Loucy (cell line): ENCODE measurements around the gene PILRA.
"Not testable (repeated sequence)": the region's sequence is repeated elsewhere in the genome, so short reads cannot be mapped to it uniquely, and the experiment has no call there.

Experiments
- EZH2phosphoT487 ChIP-seq: fragments of 200-600 bp; IDR thresholded peaks from 2 replicates; pipeline ENCODE4 v1.6.1; 2018; ENCODE audit warnings: antibody characterized with exemption, mild to moderate bottlenecking, moderate library complexity, borderline replicate concordance
- TF ChIP-seq, protein P1 (sequence below): fragments of 200-600 bp; sonication (generic); conservative IDR thresholded peaks from 2 replicates; pipeline ENCODE4 v1.5.1; 2014; ENCODE audit warnings: mild to moderate bottlenecking, antibody characterized with exemption, low read length

DNA sequence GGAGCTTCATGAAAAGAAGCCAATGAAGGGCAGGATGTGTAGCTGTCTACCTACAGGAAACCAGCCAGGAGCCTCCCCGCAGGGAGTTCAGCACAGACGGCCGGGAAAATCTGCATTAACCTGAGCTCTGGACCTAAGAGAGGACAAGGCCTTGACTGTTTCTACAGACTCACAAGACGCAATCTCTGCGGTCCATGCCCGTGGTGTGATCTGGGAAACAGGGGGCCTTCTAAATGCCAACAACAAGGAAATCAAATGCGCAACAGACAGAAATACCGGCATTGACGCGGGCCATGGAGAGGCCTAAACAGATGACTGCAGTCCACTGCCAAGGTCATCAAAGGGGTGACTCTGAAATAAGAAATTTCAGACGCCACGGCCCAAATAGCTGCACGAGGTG, 49.1 kb upstream of the PILRA start:
- TF ChIP-seq, protein P1, sequence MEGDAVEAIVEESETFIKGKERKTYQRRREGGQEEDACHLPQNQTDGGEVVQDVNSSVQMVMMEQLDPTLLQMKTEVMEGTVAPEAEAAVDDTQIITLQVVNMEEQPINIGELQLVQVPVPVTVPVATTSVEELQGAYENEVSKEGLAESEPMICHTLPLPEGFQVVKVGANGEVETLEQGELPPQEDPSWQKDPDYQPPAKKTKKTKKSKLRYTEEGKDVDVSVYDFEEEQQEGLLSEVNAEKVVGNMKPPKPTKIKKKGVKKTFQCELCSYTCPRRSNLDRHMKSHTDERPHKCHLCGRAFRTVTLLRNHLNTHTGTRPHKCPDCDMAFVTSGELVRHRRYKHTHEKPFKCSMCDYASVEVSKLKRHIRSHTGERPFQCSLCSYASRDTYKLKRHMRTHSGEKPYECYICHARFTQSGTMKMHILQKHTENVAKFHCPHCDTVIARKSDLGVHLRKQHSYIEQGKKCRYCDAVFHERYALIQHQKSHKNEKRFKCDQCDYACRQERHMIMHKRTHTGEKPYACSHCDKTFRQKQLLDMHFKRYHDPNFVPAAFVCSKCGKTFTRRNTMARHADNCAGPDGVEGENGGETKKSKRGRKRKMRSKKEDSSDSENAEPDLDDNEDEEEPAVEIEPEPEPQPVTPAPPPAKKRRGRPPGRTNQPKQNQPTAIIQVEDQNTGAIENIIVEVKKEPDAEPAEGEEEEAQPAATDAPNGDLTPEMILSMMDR = not testable (repeated sequence)
- TF ChIP-seq EZH2phosphoT487 = not testable (repeated sequence)
